IMR-90 (cell line): Measurements from ENCODE around the gene SV2C. TPM values are rescaled to one million over a fixed set of nuclear protein-coding genes. Genes with fewer than 3 reads are reported as not detected.

Experiments used
- ATAC-seq: fragments of 200-7000 bp; cut with Tn5 transposase; 2 replicates; pipeline ENCODE4 v1.9.1; 2020; ENCODE audit warnings: low read depth, mild to moderate bottlenecking, moderate library complexity
- BruUV-seq: library from RNA; stranded (reverse); fragments of 400-500 nt; replicated peaks from 2 replicates; lab custom pipeline; 2021; lab: Mats Ljungman, UMichigan
- CTCF ChIA-PET: fragments of 300-600 bp; formaldehyde crosslinking; extraction: SDS; loops from one replicate; lab custom pipeline; 2021; ENCODE audit warnings: antibody characterized with exemption; lab: Yijun Ruan, JAX
- POLR2A ChIA-PET: fragments of 300-600 bp; sonication (Branson Sonifier 250); formaldehyde crosslinking; loops from one replicate; lab custom pipeline; 2022; ENCODE audit warnings: antibody characterized with exemption; ENCODE audit not compliant: unreplicated experiment; lab: Charles Lee
- DNase-seq: peaks from one replicate; pipeline ENCODE4 v3.0.0; 2013
- H2AFZ ChIP-seq: replicated peaks from 2 replicates; pipeline ENCODE3; 2013; ENCODE audit warnings: low read length, mild to moderate bottlenecking; ENCODE audit not compliant: poor library complexity
- H2AK5ac ChIP-seq: 2 replicates; pipeline ENCODE4 v1.6.1; 2013; ENCODE audit warnings: low read depth, low read length, inconsistent platforms
- H2AK9ac ChIP-seq: replicated peaks from 2 replicates; pipeline ENCODE3; 2013; ENCODE audit warnings: mild to moderate bottlenecking, low read depth, low read length, moderate library complexity; ENCODE audit not compliant: poor library complexity
- H2BK120ac ChIP-seq: 2 replicates; pipeline ENCODE4 v1.6.1; 2013; ENCODE audit warnings: low read depth, low read length, inconsistent platforms
- H2BK15ac ChIP-seq: 3 replicates; pipeline ENCODE4 v1.6.1; 2013; ENCODE audit warnings: low read depth, low read length, inconsistent platforms
- H2BK20ac ChIP-seq: 2 replicates; pipeline ENCODE4 v1.6.1; 2013; ENCODE audit warnings: low read depth, mild to moderate bottlenecking, inconsistent platforms, low read length, moderate library complexity
- H2BK5ac ChIP-seq: 2 replicates; pipeline ENCODE4 v1.6.1; 2013; ENCODE audit warnings: mild to moderate bottlenecking, low read depth, low read length, inconsistent platforms; ENCODE audit not compliant: poor library complexity, severe bottlenecking
- H3K14ac ChIP-seq: replicated peaks from 2 replicates; pipeline ENCODE4 v1.6.1; 2013; ENCODE audit warnings: low read depth, low read length, inconsistent platforms
- H3K18ac ChIP-seq: 2 replicates; pipeline ENCODE4 v1.6.1; 2013; ENCODE audit warnings: low read depth, low read length, control low read depth
- H3K23ac ChIP-seq: 2 replicates; pipeline ENCODE4 v1.6.1; 2013; ENCODE audit warnings: low read depth, low read length, inconsistent platforms
- H3K27ac ChIP-seq: 2 replicates; pipeline ENCODE4 v1.5.1; 2013; ENCODE audit warnings: mild to moderate bottlenecking, control low read depth, low read length; ENCODE audit not compliant: insufficient read depth
- H3K27me3 ChIP-seq: 2 replicates; pipeline ENCODE4 v1.6.1; 2013; ENCODE audit warnings: low read length; ENCODE audit not compliant: control insufficient read depth, insufficient read depth
- H3K36me3 ChIP-seq: 2 replicates; pipeline ENCODE4 v1.6.1; 2013; ENCODE audit warnings: low read length, mixed read lengths; ENCODE audit not compliant: control insufficient read depth, insufficient read depth
- H3K4ac ChIP-seq: 2 replicates; pipeline ENCODE4 v1.6.1; 2013; ENCODE audit warnings: low read depth, low read length, inconsistent platforms
- H3K4me1 ChIP-seq: 2 replicates; pipeline ENCODE4 v1.6.1; 2013; ENCODE audit warnings: low read length, mixed read lengths; ENCODE audit not compliant: control insufficient read depth, insufficient read depth
- H3K4me2 ChIP-seq: 2 replicates; pipeline ENCODE4 v1.6.1; 2013; ENCODE audit warnings: low read depth, mild to moderate bottlenecking, control low read depth, low read length, moderate library complexity
- H3K4me3 ChIP-seq: 2 replicates; pipeline ENCODE4 v1.5.1; 2013; ENCODE audit warnings: low read depth, mild to moderate bottlenecking, control low read depth, low read length, moderate library complexity; ENCODE audit not compliant: insufficient read depth
- H3K56ac ChIP-seq: 2 replicates; pipeline ENCODE4 v1.6.1; 2013; ENCODE audit warnings: low read length, inconsistent platforms; ENCODE audit not compliant: insufficient read depth; ENCODE audit errors: extremely low read depth
- H3K79me1 ChIP-seq, 2 experiments: 2 replicates each; pipeline ENCODE4 v1.6.1; 2013; ENCODE audit warnings: low read length in 2 of 2, inconsistent platforms in 1 of 2, low read depth in 1 of 2
- H3K9ac ChIP-seq: 2 replicates; pipeline ENCODE4 v1.6.1; 2013; ENCODE audit warnings: low read depth, low read length, control low read depth
- H3K9me1 ChIP-seq: 2 replicates; pipeline ENCODE4 v1.6.1; 2013; ENCODE audit warnings: low read length, inconsistent platforms; ENCODE audit not compliant: insufficient read depth
- H3K9me3 ChIP-seq: 2 replicates; pipeline ENCODE4 v1.6.1; 2013; ENCODE audit warnings: low read length; ENCODE audit not compliant: control insufficient read depth, insufficient read depth
- H4K20me1 ChIP-seq: 2 replicates; pipeline ENCODE4 v1.6.1; 2013; ENCODE audit warnings: low read length, inconsistent platforms; ENCODE audit not compliant: insufficient read depth
- H4K5ac ChIP-seq: 2 replicates; pipeline ENCODE4 v1.6.1; 2013; ENCODE audit warnings: mild to moderate bottlenecking, low read depth, low read length, control low read depth
- H4K8ac ChIP-seq, 2 experiments: 2 replicates each; pipeline ENCODE4 v1.6.1; 2013; ENCODE audit warnings: low read depth in 2 of 2, low read length in 2 of 2, control low read depth in 1 of 2, inconsistent platforms in 1 of 2
- H4K91ac ChIP-seq: 2 replicates; pipeline ENCODE4 v1.6.1; 2013; ENCODE audit warnings: low read depth, low read length, inconsistent platforms; ENCODE audit not compliant: insufficient read depth
- CEBPB ChIP-seq: IDR thresholded peaks from 2 replicates; pipeline ENCODE4 v1.6.1; 2012; ENCODE audit warnings: low read depth, low read length, improper control_type of control experiment
- CHD1 ChIP-seq: IDR thresholded peaks from 2 replicates; pipeline ENCODE4 v1.6.1; 2012; ENCODE audit warnings: low read depth, low read length, improper control_type of control experiment
- MAFK ChIP-seq: IDR thresholded peaks from 2 replicates; pipeline ENCODE4 v1.6.1; 2012; ENCODE audit warnings: low read depth, low read length, improper control_type of control experiment
- MAZ ChIP-seq: IDR thresholded peaks from 2 replicates; pipeline ENCODE4 v1.6.1; 2012; ENCODE audit warnings: low read depth, mild to moderate bottlenecking, low read length, improper control_type of control experiment, moderate library complexity, borderline replicate concordance
- RFX5 ChIP-seq: IDR thresholded peaks from 2 replicates; pipeline ENCODE4 v1.8.0; 2012; ENCODE audit warnings: low read depth, mild to moderate bottlenecking, low read length, moderate library complexity
- whole genome bisulfite sequencing, 2 experiments: methylation state at CpG; one replicate each; pipeline versions ENCODE4 v1.1.5 to v1.1.7; 2013; ENCODE audit warnings: missing lambda C conversion rate in 2 of 2; ENCODE audit not compliant: insufficient read length in 1 of 2; ENCODE audit errors: extremely low coverage in 2 of 2; 5-methylcytosine and 5-hydroxymethylcytosine counted together
- dilution Hi-C: fragments of 300-500 bp; cut with HindIII; formaldehyde crosslinking; loops from one replicate; pipeline ENCODE4 v1.14.3; 2018; ENCODE audit warnings: low sequenced_read_pairs; ENCODE audit not compliant: unreplicated experiment
- in situ Hi-C: fragments of 300-500 bp; cut with MboI; formaldehyde crosslinking; loops from 3 replicates; pipeline ENCODE4 v1.14.3; 2019; ENCODE audit warnings: low sequenced_read_pairs, inconsistent platforms, mixed read lengths
- intact Hi-C: fragments of 100-400 bp; cut with micrococcal nuclease; formaldehyde crosslinking; loops from 2 replicates; pipeline ENCODE4 v1.10.0; 2022
- polyA plus RNA-seq, 3 experiments: library from polyadenylated mRNA; depleted of rRNA; stranded (reverse); fragments of >200 nt; gene quantifications; 2 replicates each; pipeline ENCODE4 v1.2.3, GENCODE V29; 2012; ENCODE audit warnings: low replicate concordance in 1 of 3
- total RNA-seq: library from RNA; depleted of rRNA; stranded (reverse); fragments of >200 nt; gene quantifications from 2 replicates; pipeline ENCODE4 v1.2.3, GENCODE V29; 2012

The SV2C gene
- total and polyA plus RNA-seq, 2 of the 4 experiments (the other 2 are of a cell fraction), result not detected

- no peak for DNase-seq
- Histone ChIP-seq H3K56ac (no peak overlapping the region), H3K14ac (no peak overlapping the region), H3K4me1 (no peaks in the 10 kb centered on the region), H3K18ac (no peak overlapping the region), H3K4me3 (no peak overlapping the region), H3K36me3 (no peaks in the 10 kb centered on the region), H2AFZ (no peak overlapping the region), H3K79me1 (no peaks in the 10 kb centered on the region), H2BK15ac (no peak overlapping the region), H3K4me2 (no peak overlapping the region), H3K9me3 (no peaks in the 10 kb centered on the region), H2BK20ac (no peak overlapping the region), H3K4ac (no peak overlapping the region), H3K23ac (no peak overlapping the region), H2AK5ac (no peak overlapping the region), H3K9ac (no peak overlapping the region), H4K8ac (no peak overlapping the region), H2BK5ac (no peak overlapping the region), H4K5ac (no peak overlapping the region), H3K27ac (no peak overlapping the region), H3K27me3 (no peaks in the 10 kb centered on the region), H3K9me1 (no peaks in the 10 kb centered on the region), H2AK9ac (no peak overlapping the region), H2BK120ac (no peak overlapping the region), H4K20me1 (no peaks in the 10 kb centered on the region), H4K91ac (no peak overlapping the region)
- CTCF ChIA-PET, result no interaction called here
- dilution Hi-C loops (no loop called here), in situ Hi-C loops (no loop called here), intact Hi-C loops (no loop called here)
- POLR2A ChIA-PET, result no interaction called here
- BruUV-seq, result no TSS peak
- WGBS, 2 experiments, result no CpG with 5 or more reads among the region's 4 CpGs
- TF ChIP-seq CEBPB (no peak), MAZ (no peak), MAFK (no peak), RFX5 (no peak), CHD1 (no peak)
- no peak for ATAC-seq
Observed at GRCh38 chr5:76062502-76063041, 20.6 kb upstream of the SV2C start.
